PC-9 (cell line): ENCODE measurements around the gene HGF. TPM values are rescaled to one million over a fixed set of nuclear protein-coding genes. Genes with fewer than 3 reads are reported as not detected.

Experiments
- BruUV-seq: library from RNA; stranded (reverse); fragments of 400-500 nt; replicated peaks from 2 replicates; lab custom pipeline; 2021; lab: Mats Ljungman, UMichigan
- CTCF ChIA-PET: fragments of 300-600 bp; sonication (Branson Sonifier 250); formaldehyde crosslinking; loops from one replicate; lab custom pipeline; 2022; ENCODE audit warnings: antibody characterized with exemption; lab: Charles Lee
- POLR2A ChIA-PET: fragments of 300-600 bp; sonication (Branson Sonifier 250); formaldehyde crosslinking; loops from one replicate; lab custom pipeline; 2022; ENCODE audit warnings: antibody characterized with exemption; ENCODE audit not compliant: unreplicated experiment; lab: Charles Lee
- DNase-seq, 2 experiments: peaks; one replicate each; pipeline versions ENCODE4 v3.0.0 to v3.0.0-alpha.2; 2015 to 2022; ENCODE audit warnings: mixed read lengths in 1 of 2
- H2AFZ ChIP-seq: fragments of 200-600 bp; sonication (generic); 2 replicates; pipeline ENCODE4 v1.8.1; 2017; ENCODE audit warnings: antibody characterized with exemption
- H3F3A ChIP-seq: fragments of 200-600 bp; sonication (generic); 2 replicates; pipeline ENCODE4 v1.8.1; 2017; ENCODE audit warnings: antibody characterized with exemption, mild to moderate bottlenecking, low read depth; ENCODE audit not compliant: insufficient read depth
- H3K27ac ChIP-seq: fragments of 200-600 bp; sonication (generic); 2 replicates; pipeline ENCODE4 v1.6.1; 2016; ENCODE audit warnings: mixed run types
- H3K27me3 ChIP-seq: fragments of 200-600 bp; sonication (generic); 2 replicates; pipeline ENCODE4 v1.6.1; 2016; ENCODE audit warnings: low read depth, mixed run types; ENCODE audit not compliant: insufficient read depth
- H3K36me3 ChIP-seq: fragments of 200-600 bp; sonication (generic); 2 replicates; pipeline ENCODE4 v1.6.1; 2016; ENCODE audit warnings: low read depth, mixed run types
- H3K4me1 ChIP-seq: fragments of 200-600 bp; sonication (generic); replicated peaks from 2 replicates; pipeline ENCODE4 v1.6.1; 2016; ENCODE audit warnings: mixed run types; ENCODE audit not compliant: insufficient read depth
- H3K4me2 ChIP-seq: fragments of 200-600 bp; sonication (generic); 2 replicates; pipeline ENCODE4 v1.6.1; 2017; ENCODE audit warnings: mixed run types
- H3K4me3 ChIP-seq: fragments of 200-600 bp; sonication (generic); 2 replicates; pipeline ENCODE4 v1.6.1; 2016; ENCODE audit warnings: mixed run types
- H3K79me2 ChIP-seq: fragments of 200-600 bp; sonication (generic); 2 replicates; pipeline ENCODE4 v1.6.1; 2017; ENCODE audit warnings: low read depth, mixed run types
- H3K9me2 ChIP-seq: fragments of 200-600 bp; sonication (generic); 2 replicates; pipeline ENCODE4 v1.8.1; 2017; ENCODE audit warnings: mild to moderate bottlenecking; ENCODE audit not compliant: insufficient read depth
- H3K9me3 ChIP-seq: fragments of 200-600 bp; sonication (generic); 2 replicates; pipeline ENCODE4 v1.8.1; 2016; ENCODE audit warnings: low read depth; ENCODE audit not compliant: insufficient read depth
- H4K20me1 ChIP-seq: fragments of 200-600 bp; sonication (generic); 2 replicates; pipeline ENCODE4 v1.8.1; 2017; ENCODE audit not compliant: insufficient read depth
- EZH2 ChIP-seq: fragments of 200-600 bp; sonication (generic); IDR thresholded peaks from 2 replicates; pipeline ENCODE4 v1.8.0; 2017; ENCODE audit warnings: antibody characterized with exemption, low read depth
- intact Hi-C: fragments of 100-400 bp; cut with micrococcal nuclease; formaldehyde crosslinking; loops from one replicate; pipeline ENCODE4 v1.10.0; 2022; ENCODE audit not compliant: unreplicated experiment
- total RNA-seq: library from RNA; stranded (reverse); gene quantifications from 2 replicates; pipeline ENCODE4 v1.2.3, GENCODE V29; 2021
- TF ChIP-seq, protein P1 (sequence below): fragments of 200-600 bp; sonication (generic); conservative IDR thresholded peaks from 2 replicates; pipeline ENCODE4 v1.6.1; 2017; ENCODE audit warnings: mixed run types, antibody characterized with exemption, mild to moderate bottlenecking, moderate library complexity

The HGF gene
- total RNA-seq, 1 experiment from 2014 or later = not detected

DNA sequence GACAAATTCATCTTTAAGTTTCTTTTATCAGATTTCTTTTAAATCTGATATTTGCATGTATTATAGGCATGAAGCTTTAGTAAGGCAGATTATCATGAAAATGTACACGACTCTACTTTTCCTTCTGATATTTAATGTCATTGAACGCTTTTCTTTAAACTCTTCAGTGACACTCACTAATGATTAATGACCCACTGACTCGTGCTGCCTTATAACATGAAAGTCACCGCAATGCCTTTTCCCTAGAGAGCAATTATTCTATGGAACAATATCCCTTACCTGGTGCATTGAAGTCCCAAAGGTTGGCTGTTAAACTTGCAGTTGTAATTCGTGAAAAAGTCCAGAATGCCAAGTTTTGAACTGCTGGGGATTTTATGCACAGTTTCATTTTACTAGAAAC is 33.4 kb upstream of the HGF start:
- Histone ChIP-seq H3K9me2 (no peaks in the 10 kb centered on the region), H4K20me1 (no peaks in the 10 kb centered on the region), H3K79me2 (no peaks in the 10 kb centered on the region), H3K27me3 (no peaks in the 10 kb centered on the region), H3K4me2 (no peak overlapping the region), H3K27ac (no peak overlapping the region), H3K4me1 (no peaks in the 10 kb centered on the region), H3K4me3 (no peak overlapping the region), H2AFZ (no peak overlapping the region), H3K9me3 (no peaks in the 10 kb centered on the region), H3F3A (no peaks in the 10 kb centered on the region), H3K36me3 (no peaks in the 10 kb centered on the region)
- ChIA-PET CTCF (no interaction called here), POLR2A (no interaction called here)
- intact Hi-C loops = no loop called here
- DNase-seq = no peak
- BruUV-seq = no TSS peak
- TF ChIP-seq EZH2 = no peak
- TF ChIP-seq, protein P1, sequence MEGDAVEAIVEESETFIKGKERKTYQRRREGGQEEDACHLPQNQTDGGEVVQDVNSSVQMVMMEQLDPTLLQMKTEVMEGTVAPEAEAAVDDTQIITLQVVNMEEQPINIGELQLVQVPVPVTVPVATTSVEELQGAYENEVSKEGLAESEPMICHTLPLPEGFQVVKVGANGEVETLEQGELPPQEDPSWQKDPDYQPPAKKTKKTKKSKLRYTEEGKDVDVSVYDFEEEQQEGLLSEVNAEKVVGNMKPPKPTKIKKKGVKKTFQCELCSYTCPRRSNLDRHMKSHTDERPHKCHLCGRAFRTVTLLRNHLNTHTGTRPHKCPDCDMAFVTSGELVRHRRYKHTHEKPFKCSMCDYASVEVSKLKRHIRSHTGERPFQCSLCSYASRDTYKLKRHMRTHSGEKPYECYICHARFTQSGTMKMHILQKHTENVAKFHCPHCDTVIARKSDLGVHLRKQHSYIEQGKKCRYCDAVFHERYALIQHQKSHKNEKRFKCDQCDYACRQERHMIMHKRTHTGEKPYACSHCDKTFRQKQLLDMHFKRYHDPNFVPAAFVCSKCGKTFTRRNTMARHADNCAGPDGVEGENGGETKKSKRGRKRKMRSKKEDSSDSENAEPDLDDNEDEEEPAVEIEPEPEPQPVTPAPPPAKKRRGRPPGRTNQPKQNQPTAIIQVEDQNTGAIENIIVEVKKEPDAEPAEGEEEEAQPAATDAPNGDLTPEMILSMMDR = no peak

DNA sequence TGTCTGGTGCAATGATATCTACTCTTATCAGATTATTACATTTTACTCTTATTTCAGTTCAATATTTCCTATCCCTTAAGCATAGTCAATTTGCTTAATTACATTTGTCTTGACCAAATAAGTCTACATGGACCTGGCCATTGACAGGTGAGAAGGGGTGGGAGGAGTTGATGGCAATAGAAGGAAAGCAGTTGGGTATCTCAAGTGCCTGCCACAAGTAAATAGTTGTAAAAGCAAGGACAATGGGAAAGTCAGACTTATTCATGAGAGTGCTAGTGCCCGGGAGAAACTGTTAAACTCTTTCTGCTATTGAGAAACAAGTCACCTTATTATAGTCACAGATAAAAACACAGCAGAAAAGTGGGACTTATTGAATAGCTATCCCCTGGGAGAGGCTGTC is 32.4 kb upstream of the HGF start:
- H3K4me3 ChIP-seq = no peak overlapping the region
- no peak for TF ChIP-seq EZH2
- TF ChIP-seq, protein P1 = no peak
- intact Hi-C loops = no loop called here
- CTCF ChIA-PET = no interaction called here
- POLR2A ChIA-PET = no interaction called here
- H4K20me1 ChIP-seq = no peaks in the 10 kb centered on the region
- H3F3A ChIP-seq = no peaks in the 10 kb centered on the region
- no peak for DNase-seq
- no peaks in the 10 kb centered on the region for H3K9me3 ChIP-seq
- H3K27me3 ChIP-seq = no peaks in the 10 kb centered on the region
- H3K4me2 ChIP-seq = no peak overlapping the region
- H3K36me3 ChIP-seq = no peaks in the 10 kb centered on the region
- no TSS peak for BruUV-seq
- no peaks in the 10 kb centered on the region for H3K4me1 ChIP-seq
- H3K9me2 ChIP-seq = no peaks in the 10 kb centered on the region
- H3K27ac ChIP-seq = no peak overlapping the region
- H2AFZ ChIP-seq = no peak overlapping the region
- no peaks in the 10 kb centered on the region for H3K79me2 ChIP-seq

DNA sequence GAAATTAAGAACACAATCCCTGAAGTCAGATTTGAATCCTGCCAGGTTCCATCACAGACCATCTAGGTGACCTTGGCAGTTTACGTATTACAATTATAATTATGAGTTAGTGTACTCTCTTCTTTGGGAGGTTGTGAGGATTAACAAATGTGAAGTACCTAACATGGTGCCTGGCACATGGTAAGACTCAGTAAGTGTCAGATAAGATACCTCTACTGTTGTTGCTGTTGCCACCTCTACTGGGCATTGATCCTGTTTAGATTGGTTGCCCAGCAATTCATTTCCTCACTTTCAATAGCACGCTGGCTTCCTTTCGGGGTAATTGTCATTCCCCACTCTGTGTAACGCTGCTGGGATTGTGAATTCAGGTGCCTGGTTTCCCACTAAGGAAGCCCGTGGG is 31.7 kb upstream of the HGF start:
- Histone ChIP-seq H3K9me3 (no peaks in the 10 kb centered on the region), H4K20me1 (no peaks in the 10 kb centered on the region), H3K4me3 (no peak overlapping the region), H3F3A (no peaks in the 10 kb centered on the region), H3K27ac (no peak overlapping the region), H3K27me3 (no peaks in the 10 kb centered on the region), H3K4me2 (no peak overlapping the region), H3K36me3 (no peaks in the 10 kb centered on the region), H3K9me2 (no peaks in the 10 kb centered on the region), H3K4me1 (no peaks in the 10 kb centered on the region), H2AFZ (no peak overlapping the region), H3K79me2 (no peaks in the 10 kb centered on the region)
- TF ChIP-seq, protein P1 = no peak
- TF ChIP-seq EZH2 = no peak
- DNase-seq = no peak
- ChIA-PET CTCF (no interaction called here), POLR2A (no interaction called here)
- intact Hi-C loops = no loop called here
- BruUV-seq = no TSS peak
